Right lobe of liver (tissue), 4 donors: ENCODE results near the gene DCAF8L2.

Experiments used
- CTCF ChIP-seq, 4 donors: fragments of 200-600 bp in 3 of 4; fragments of 450-650 bp in 1 of 4; IDR thresholded peaks; one replicate each; pipeline versions ENCODE4 v1.5.1 to v1.8.0; 2016 to 2022; ENCODE audit warnings: antibody characterized with exemption in 4 of 4, mild to moderate bottlenecking in 2 of 4
- POLR2A ChIP-seq: fragments of 450-650 bp; IDR thresholded peaks from one replicate; pipeline ENCODE4 v1.6.1; 2017; ENCODE audit warnings: antibody characterized with exemption, mild to moderate bottlenecking
- donor health status: DM: no; HTN: no; CAD: no.
- donor health status: DM: no; HTN: no; CAD: no.
- donor health status: DM: no; HTN: yes; CAD: no.

DNA sequence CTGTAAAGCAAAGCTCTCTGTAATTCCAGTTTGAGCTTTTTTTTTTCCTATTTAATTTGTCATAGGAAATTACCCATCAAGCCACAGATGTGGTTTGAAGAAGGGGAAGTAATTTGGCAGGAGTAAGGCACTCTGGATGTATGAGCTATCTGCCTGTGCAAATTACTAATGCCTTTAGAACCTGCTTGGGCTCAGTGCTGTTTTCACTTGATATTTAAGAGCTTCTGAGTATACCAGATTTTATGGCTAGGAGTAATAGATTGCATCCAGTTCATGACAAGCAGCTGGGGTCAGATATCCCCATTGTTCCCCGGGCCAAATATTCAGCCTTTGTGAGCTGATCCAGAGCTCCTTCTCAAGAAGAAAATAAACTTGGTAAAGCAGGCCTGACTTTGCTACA lies 89.1 kb downstream of the DCAF8L2 start:
- TF ChIP-seq POLR2A (no peak), CTCF (IDR thresholded peaks at IDR 0.05) (no peak)
